Keratinocyte (primary cell): Measurements from ENCODE around the gene MAN2A2.

ENCODE experiments used
- CTCF ChIP-seq, 3 experiments: IDR thresholded peaks in 1 of 3; conservative IDR thresholded peaks in 1 of 3; optimal IDR thresholded peaks in 1 of 3; 2 replicates in 2 of 3; 3 replicates in 1 of 3; pipeline versions ENCODE3 to v1.5.1; 2011; ENCODE audit warnings: low read length in 3 of 3, mild to moderate bottlenecking in 3 of 3, moderate library complexity in 2 of 3, control low read depth in 1 of 3, inconsistent platforms in 1 of 3; ENCODE audit not compliant: insufficient read depth in 2 of 3; ENCODE audit errors: extremely low read depth in 1 of 3
- EZH2 ChIP-seq: IDR thresholded peaks from one replicate; pipeline ENCODE4 v1.6.1; 2012; ENCODE audit warnings: inconsistent platforms, mild to moderate bottlenecking, low read length, moderate library complexity

GRCh38 chr15:90929246-90930019 lies 26.3 kb downstream of the MAN2A2 start:
- no peak for TF ChIP-seq CTCF (optimal IDR thresholded peaks at IDR 0.05 in 1 of 3, IDR thresholded peaks at IDR 0.05 in 1 of 3, conservative IDR thresholded peaks at IDR 0.05 in 1 of 3; ENCODE audit: extremely low read depth in 1 of 3, insufficient read depth in 2 of 3, low read length in 3 of 3)
- TF ChIP-seq EZH2 = no peak
